Spleen (tissue), 11 donors: ENCODE data around the gene CPSF7. TPM values are rescaled to one million over a fixed set of nuclear protein-coding genes. Genes with fewer than 3 reads are reported as not detected.

ENCODE experiments used
- DNase-seq: peaks from one replicate; pipeline ENCODE4 v3.0.0-alpha.2; 2020
- H3K27ac ChIP-seq, 8 donors: fragments of 200-600 bp; sonication (generic) in 7 of 8; 1 replicate in 4 of 8; 2 replicates in 4 of 8; pipeline versions ENCODE4 v1.5.0 to v1.8.0; 2016 to 2021; ENCODE audit warnings: inconsistent platforms in 4 of 8, mild to moderate bottlenecking in 4 of 8, moderate library complexity in 1 of 8
- H3K27me3 ChIP-seq, 7 donors: fragments of 200-600 bp; sonication (generic) in 6 of 7; replicated peaks in 1 of 7; 1 replicate in 4 of 7; 2 replicates in 3 of 7; pipeline versions ENCODE4 v1.5.0 to v1.8.0; 2016 to 2021; ENCODE audit warnings: inconsistent platforms in 3 of 7, mild to moderate bottlenecking in 1 of 7
- H3K36me3 ChIP-seq, 6 donors: fragments of 200-600 bp; sonication (generic) in 5 of 6; 1 replicate in 4 of 6; 2 replicates in 2 of 6; pipeline versions ENCODE4 v1.5.0 to v1.8.0; 2016 to 2021; ENCODE audit warnings: inconsistent platforms in 2 of 6
- H3K4me1 ChIP-seq, 6 donors: fragments of 200-600 bp; sonication (generic) in 5 of 6; 1 replicate in 3 of 6; 2 replicates in 3 of 6; pipeline versions ENCODE4 v1.5.0 to v1.8.0; 2016 to 2021; ENCODE audit warnings: inconsistent platforms in 3 of 6
- H3K4me3 ChIP-seq, 8 donors: fragments of 200-600 bp; sonication (generic) in 7 of 8; 1 replicate in 4 of 8; 2 replicates in 4 of 8; pipeline versions ENCODE4 v1.5.0 to v1.8.0; 2016 to 2021; ENCODE audit warnings: inconsistent platforms in 4 of 8, mild to moderate bottlenecking in 4 of 8, moderate library complexity in 2 of 8
- H3K9me3 ChIP-seq, 8 donors: fragments of 200-600 bp; sonication (generic) in 7 of 8; 1 replicate in 4 of 8; 2 replicates in 4 of 8; pipeline versions ENCODE4 v1.5.0 to v1.8.0; 2016 to 2021; ENCODE audit warnings: inconsistent platforms in 4 of 8
- POLR2A ChIP-seq, 3 donors: fragments of 450-650 bp; IDR thresholded peaks; one replicate each; pipeline ENCODE4 v1.5.1; 2017; ENCODE audit warnings: antibody characterized with exemption in 3 of 3, mild to moderate bottlenecking in 1 of 3
- POLR2AphosphoS5 ChIP-seq, 3 donors: sonication (generic); formaldehyde crosslinking; IDR thresholded peaks; one replicate each; pipeline ENCODE4 v1.5.1; 2017; ENCODE audit warnings: antibody characterized with exemption in 3 of 3
- WGBS, 5 donors: extraction: QIAGEN DNeasy Blood & Tissue Kit in 3 of 5; methylation state at CpG; one replicate each; pipeline versions ENCODE4 v1.1.5 to v1.1.7; 2013 to 2018; 5-methylcytosine and 5-hydroxymethylcytosine counted together
- intact Hi-C: fragments of 100-400 bp; cut with DNase I; formaldehyde crosslinking; loops from one replicate; pipeline ENCODE4 v1.15.0; 2023; ENCODE audit warnings: low total_unique reads
- polyA plus RNA-seq, 3 donors: library from polyadenylated mRNA; stranded (reverse); fragments of 200-250 nt; gene quantifications; one replicate each; pipeline ENCODE4 v1.2.1, GENCODE V29; 2013
- total RNA-seq, 7 donors: library from RNA; depleted of rRNA in 3 of 7; stranded (reverse); fragments of >200 nt in 3 of 7; fragmentation: NEBNext Ultra II Directional in 4 of 7; extraction: Animal tissue kit (Norgen Biotek cat#: 25700) in 4 of 7; gene quantifications; one replicate each; pipeline versions ENCODE4 v1.1.0 to v1.2.1, GENCODE V29; 2016 to 2021
- TF ChIP-seq, protein P1 (sequence below), 11 experiments: fragments of 200-600 bp in 7 of 11; fragments of 450-650 bp in 4 of 11; sonication (generic) in 4 of 11; IDR thresholded peaks in 8 of 11; conservative IDR thresholded peaks in 3 of 11; 1 replicate in 7 of 11; 2 replicates in 4 of 11; pipeline versions ENCODE4 v1.4.0 to v1.8.0; 2016 to 2021; ENCODE audit warnings: antibody characterized with exemption in 11 of 11, inconsistent platforms in 4 of 11, mild to moderate bottlenecking in 1 of 11
- donor health status: healthy with polysubstance abuse.
- donor health status: DM: no; HTN: no; CAD: no; lungs with moderate emphysema.
- donor health status: DM: no; HTN: no; CAD: no.
- donor health status: Bipolar disorder and iron deficiency.
- donor health status: healthy.
- donor health status: DM: no; HTN: no; CAD: no.
- donor health status: DM: yes; HTN: yes; CAD: no.

The CPSF7 gene
- total and polyA plus RNA-seq, 10 donors = 30.0 to 94.3 (median 67.7) TPM

DNA sequence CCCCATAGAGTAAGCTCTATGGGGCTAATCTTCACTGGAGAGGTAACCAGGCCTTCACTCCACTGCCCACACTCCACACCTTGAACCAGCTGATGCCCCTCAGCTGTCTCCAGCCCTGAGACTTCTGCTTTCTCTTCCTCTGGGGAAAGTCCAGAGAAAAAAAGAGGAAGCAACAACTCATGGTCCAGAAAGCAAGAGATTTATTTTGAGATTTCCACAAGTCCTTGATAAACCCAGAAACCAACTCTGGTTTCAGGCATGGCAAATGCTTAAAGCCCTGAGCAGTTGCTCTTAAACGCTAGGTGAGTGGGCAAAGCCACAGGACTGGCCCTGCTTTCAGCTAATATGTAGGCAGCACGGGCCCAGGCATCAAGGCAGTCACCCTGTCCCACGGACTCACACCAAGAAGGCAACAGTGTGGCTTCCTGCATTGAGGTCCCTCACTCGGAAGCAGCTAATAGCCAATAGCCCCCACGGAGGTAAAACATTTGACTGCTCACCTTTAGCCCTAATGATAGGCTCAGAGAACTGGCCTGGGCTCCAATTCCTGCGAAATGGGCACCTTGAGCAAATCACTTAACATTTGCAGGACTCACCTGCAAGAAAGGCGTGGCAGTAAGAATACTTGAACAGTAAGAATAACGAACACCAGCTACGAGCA lies 72.4 kb downstream of the CPSF7 start:
- no peaks in the 10 kb centered on the region for H3K9me3 ChIP-seq
- intact Hi-C loops = no loop called here
- peak overlapping the region in 2 of 8 donors; percentile 26 to 63 for H3K4me3 ChIP-seq
- H3K27ac ChIP-seq = peak overlapping the region; percentile 63 to 100 (median 88)
- H3K36me3 ChIP-seq = peaks cover 0 to 42% (median 22%) of the 10 kb centered on the region in 6 donors
- 49 to 64% (median 53%) methylated on average over 6 to 9 of the region's 9 CpGs for WGBS, 5 donors
- H3K4me1 ChIP-seq = peaks cover 31 to 92% (median 80%) of the 10 kb centered on the region in 6 donors
- peak; percentile 86 for DNase-seq
- no peaks in the 10 kb centered on the region for H3K27me3 ChIP-seq
- TF ChIP-seq POLR2AphosphoS5 (IDR thresholded peaks at IDR 0.05) (peak in 2 of 3 donors; percentile 53 to 80), POLR2A (IDR thresholded peaks at IDR 0.05) (no peak)
- TF ChIP-seq, protein P1, sequence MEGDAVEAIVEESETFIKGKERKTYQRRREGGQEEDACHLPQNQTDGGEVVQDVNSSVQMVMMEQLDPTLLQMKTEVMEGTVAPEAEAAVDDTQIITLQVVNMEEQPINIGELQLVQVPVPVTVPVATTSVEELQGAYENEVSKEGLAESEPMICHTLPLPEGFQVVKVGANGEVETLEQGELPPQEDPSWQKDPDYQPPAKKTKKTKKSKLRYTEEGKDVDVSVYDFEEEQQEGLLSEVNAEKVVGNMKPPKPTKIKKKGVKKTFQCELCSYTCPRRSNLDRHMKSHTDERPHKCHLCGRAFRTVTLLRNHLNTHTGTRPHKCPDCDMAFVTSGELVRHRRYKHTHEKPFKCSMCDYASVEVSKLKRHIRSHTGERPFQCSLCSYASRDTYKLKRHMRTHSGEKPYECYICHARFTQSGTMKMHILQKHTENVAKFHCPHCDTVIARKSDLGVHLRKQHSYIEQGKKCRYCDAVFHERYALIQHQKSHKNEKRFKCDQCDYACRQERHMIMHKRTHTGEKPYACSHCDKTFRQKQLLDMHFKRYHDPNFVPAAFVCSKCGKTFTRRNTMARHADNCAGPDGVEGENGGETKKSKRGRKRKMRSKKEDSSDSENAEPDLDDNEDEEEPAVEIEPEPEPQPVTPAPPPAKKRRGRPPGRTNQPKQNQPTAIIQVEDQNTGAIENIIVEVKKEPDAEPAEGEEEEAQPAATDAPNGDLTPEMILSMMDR (IDR thresholded peaks at IDR 0.05 in 8 of 11, conservative IDR thresholded peaks at IDR 0.05 in 3 of 11) = no peak

DNA sequence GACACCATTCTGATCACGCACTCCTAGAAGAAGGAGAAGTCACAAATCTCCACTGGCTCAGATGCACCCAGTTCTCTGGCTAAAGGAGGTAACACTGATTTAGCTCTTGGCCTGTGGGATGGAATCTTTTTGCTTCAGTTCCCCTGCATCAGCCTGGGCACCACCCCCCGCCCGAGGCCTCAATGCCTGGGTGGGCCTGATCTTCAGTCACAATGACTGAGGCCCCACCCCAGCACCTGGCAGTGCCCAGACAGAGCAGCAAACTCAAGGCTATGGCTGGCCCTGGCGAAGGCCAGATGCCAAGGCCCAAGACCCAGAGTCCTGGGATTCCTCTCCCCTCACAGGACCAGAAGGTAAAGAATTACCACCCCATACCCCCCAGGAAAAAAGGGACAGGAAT lies 73.1 kb downstream of the CPSF7 start:
- peaks cover 0 to 48% (median 29%) of the 10 kb centered on the region in 6 donors for H3K36me3 ChIP-seq
- TF ChIP-seq, protein P1 (IDR thresholded peaks at IDR 0.05 in 8 of 11, conservative IDR thresholded peaks at IDR 0.05 in 3 of 11) = no peak
- peak; percentile 6 to 65 (median 40) for TF ChIP-seq POLR2AphosphoS5 (IDR thresholded peaks at IDR 0.05)
- no peaks in the 10 kb centered on the region for H3K9me3 ChIP-seq
- 44 to 73% (median 61%) methylated on average over 3 to 4 of the region's 4 CpGs for WGBS, 5 donors
- peak overlapping the region in 5 of 8 donors; percentile 4 to 63 (median 25) for H3K4me3 ChIP-seq
- H3K27me3 ChIP-seq = no peaks in the 10 kb centered on the region
- peaks cover 31 to 98% (median 80%) of the 10 kb centered on the region in 6 donors for H3K4me1 ChIP-seq
- intact Hi-C loops = no loop called here
- peak overlapping the region; percentile 43 to 100 (median 88) for H3K27ac ChIP-seq
- peak; percentile 88 for DNase-seq

DNA sequence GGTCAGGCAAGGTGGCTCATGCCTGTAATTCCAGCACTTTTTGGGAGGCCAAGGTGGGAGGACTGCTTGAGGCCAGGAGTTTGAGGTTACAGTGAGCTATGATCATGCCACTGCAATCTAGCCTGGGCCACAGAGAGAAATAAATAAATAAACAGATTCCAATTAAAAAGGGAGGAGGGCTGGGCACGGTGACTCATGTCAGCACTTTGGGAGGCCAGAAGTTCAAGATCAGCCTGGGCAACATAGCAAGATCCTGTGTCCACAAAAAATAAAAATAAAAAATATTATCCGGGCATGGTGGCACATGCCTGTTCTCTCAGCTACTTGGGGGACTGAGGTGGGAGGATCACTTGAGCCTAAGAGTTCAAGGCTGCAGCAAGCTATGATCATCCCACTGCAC lies 75.6 kb downstream of the CPSF7 start:
- H3K4me1 ChIP-seq = peaks cover 14 to 85% (median 65%) of the 10 kb centered on the region in 6 donors
- H3K9me3 ChIP-seq = no peaks in the 10 kb centered on the region
- no peaks in the 10 kb centered on the region for H3K27me3 ChIP-seq
- peaks cover 0 to 73% (median 50%) of the 10 kb centered on the region in 6 donors for H3K36me3 ChIP-seq
- peak overlapping the region in 1 of 8 donors; percentile 63 for H3K4me3 ChIP-seq
- WGBS, 5 donors = 57 to 81% (median 78%) methylated on average over 2 of the region's 2 CpGs
- DNase-seq = peak; percentile 13
- peak overlapping the region in 6 of 8 donors; percentile 43 to 100 (median 98) for H3K27ac ChIP-seq
- intact Hi-C loops = no loop called here
- TF ChIP-seq, protein P1 (IDR thresholded peaks at IDR 0.05 in 8 of 11, conservative IDR thresholded peaks at IDR 0.05 in 3 of 11) = no peak
- no peak for TF ChIP-seq POLR2A (IDR thresholded peaks at IDR 0.05)
- no peak for TF ChIP-seq POLR2AphosphoS5 (IDR thresholded peaks at IDR 0.05)
